Endodermal cell (in vitro differentiated cells): Measurements from ENCODE around the gene DNAH12. TPM values are rescaled to one million over a fixed set of nuclear protein-coding genes. Genes with fewer than 3 reads are reported as not detected.
"Not testable (repeated sequence)": the region's sequence is repeated elsewhere in the genome, so short reads cannot be mapped to it uniquely, and the experiment has no call there.

Experiments used
- DNase-seq: peaks from one replicate; pipeline ENCODE4 v3.0.0-alpha.2; 2017
- H3K27ac ChIP-seq: 2 replicates; pipeline ENCODE4 v1.5.1; 2013; ENCODE audit warnings: mild to moderate bottlenecking, low read depth, low read length, moderate library complexity
- H3K27me3 ChIP-seq: 2 replicates; pipeline ENCODE4 v1.6.1; 2013; ENCODE audit warnings: mild to moderate bottlenecking, low read length, moderate library complexity; ENCODE audit not compliant: insufficient read depth, control insufficient read depth, poor library complexity, severe bottlenecking
- H3K36me3 ChIP-seq: 2 replicates; pipeline ENCODE4 v1.7.0; 2013; ENCODE audit warnings: mild to moderate bottlenecking, low read length, moderate library complexity; ENCODE audit not compliant: control insufficient read depth, insufficient read depth
- H3K4me1 ChIP-seq: one replicate; pipeline ENCODE4 v1.7.0; 2013; ENCODE audit warnings: low read length; ENCODE audit not compliant: control insufficient read depth, insufficient read depth
- H3K4me3 ChIP-seq: 2 replicates; pipeline ENCODE4 v1.5.1; 2013; ENCODE audit warnings: mild to moderate bottlenecking, low read length, moderate library complexity
- H3K9ac ChIP-seq: 2 replicates; pipeline ENCODE4 v1.6.1; 2013; ENCODE audit warnings: mild to moderate bottlenecking, low read length, moderate library complexity; ENCODE audit not compliant: poor library complexity, severe bottlenecking; ENCODE audit errors: extremely low read depth
- H3K9me3 ChIP-seq: 2 replicates; pipeline ENCODE4 v1.6.1; 2013; ENCODE audit warnings: mild to moderate bottlenecking, low read length, moderate library complexity; ENCODE audit not compliant: control insufficient read depth
- H3K27ac Mint-ChIP-seq: 2 replicates; pipeline ENCODE4 v1.8.0; 2020; ENCODE audit warnings: mixed read lengths
- H3K27me3 Mint-ChIP-seq: 2 replicates; pipeline ENCODE4 v1.8.0; 2021; ENCODE audit warnings: mild to moderate bottlenecking, mixed read lengths; ENCODE audit not compliant: insufficient read depth
- H3K36me3 Mint-ChIP-seq: 2 replicates; pipeline ENCODE4 v1.8.0; 2020; ENCODE audit warnings: low read depth, mixed read lengths
- H3K4me1 Mint-ChIP-seq: 2 replicates; pipeline ENCODE4 v1.8.0; 2020; ENCODE audit warnings: mixed read lengths
- H3K4me3 Mint-ChIP-seq: 2 replicates; pipeline ENCODE4 v1.8.0; 2020; ENCODE audit warnings: mild to moderate bottlenecking, moderate library complexity, mixed read lengths
- H3K9me3 Mint-ChIP-seq: 2 replicates; pipeline ENCODE4 v1.8.0; 2020; ENCODE audit warnings: mild to moderate bottlenecking, mixed read lengths
- WGBS, 2 experiments: methylation state at CpG; one replicate each; pipeline versions ENCODE4 v1.1.5 to v1.1.7; 2013; ENCODE audit warnings: missing lambda C conversion rate in 2 of 2, mixed read lengths in 1 of 2; ENCODE audit not compliant: insufficient coverage in 1 of 2, insufficient read length in 1 of 2; 5-methylcytosine and 5-hydroxymethylcytosine counted together
- total RNA-seq, 2 donors: library from RNA; stranded (reverse); fragmentation: NEBNext Ultra II Directional in 1 of 2; extraction: Animal tissue kit (Norgen Biotek cat#: 25700) in 1 of 2; gene quantifications; 2 replicates in 1 of 2; 3 replicates in 1 of 2; pipeline ENCODE4 v1.2.1, GENCODE V29; 2021
- TF ChIP-seq, protein P1 (sequence below): fragments of 200-600 bp; sonication (generic); conservative IDR thresholded peaks from 2 replicates; pipeline ENCODE4 v1.5.0; 2021; ENCODE audit warnings: antibody characterized with exemption, mild to moderate bottlenecking

DNAH12 gene
- total RNA-seq, 2 donors from 2014 or later, result 0.77 to 2.2 TPM

GRCh38 chr3:57383406-57383805 is 160.7 kb downstream of the DNAH12 start:
- Mint-ChIP-seq H3K27ac (peak overlapping the region; percentile 23), H3K9me3 (no peaks in the 10 kb centered on the region)

DNA sequence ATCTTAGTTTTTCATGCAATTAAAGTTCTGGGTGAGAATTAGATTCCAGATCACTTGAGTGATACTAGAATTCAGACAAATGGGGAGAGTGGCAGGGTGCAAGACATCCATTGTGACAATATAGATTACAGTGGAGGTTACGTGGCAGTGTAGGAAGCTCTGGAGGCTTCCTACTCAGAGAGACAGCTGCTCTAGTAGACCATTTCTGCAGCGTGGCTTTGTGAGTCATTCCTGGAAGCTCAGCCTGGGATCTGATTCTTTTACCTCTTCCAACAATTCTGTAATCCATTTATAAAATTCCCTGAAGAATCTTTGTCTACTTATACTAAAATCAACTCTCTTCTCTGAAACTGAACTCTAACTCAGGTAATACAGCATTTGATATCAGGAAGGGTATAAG is 161.2 kb downstream of the DNAH12 start:
- Histone ChIP-seq H3K4me1 (peaks cover 4% of the 10 kb centered on the region), H3K4me3 (no peak overlapping the region), H3K36me3 (no peaks in the 10 kb centered on the region), H3K27ac (no peak overlapping the region), H3K27me3 (no peaks in the 10 kb centered on the region), H3K9me3 (no peaks in the 10 kb centered on the region), H3K9ac (no peak overlapping the region)
- Mint-ChIP-seq H3K9me3 (no peaks in the 10 kb centered on the region), H3K36me3 (no peaks in the 10 kb centered on the region), H3K27me3 (no peaks in the 10 kb centered on the region), H3K4me3 (no peak overlapping the region), H3K4me1 (peaks cover 13% of the 10 kb centered on the region), H3K27ac (peak overlapping the region; percentile 23)
- TF ChIP-seq, protein P1, sequence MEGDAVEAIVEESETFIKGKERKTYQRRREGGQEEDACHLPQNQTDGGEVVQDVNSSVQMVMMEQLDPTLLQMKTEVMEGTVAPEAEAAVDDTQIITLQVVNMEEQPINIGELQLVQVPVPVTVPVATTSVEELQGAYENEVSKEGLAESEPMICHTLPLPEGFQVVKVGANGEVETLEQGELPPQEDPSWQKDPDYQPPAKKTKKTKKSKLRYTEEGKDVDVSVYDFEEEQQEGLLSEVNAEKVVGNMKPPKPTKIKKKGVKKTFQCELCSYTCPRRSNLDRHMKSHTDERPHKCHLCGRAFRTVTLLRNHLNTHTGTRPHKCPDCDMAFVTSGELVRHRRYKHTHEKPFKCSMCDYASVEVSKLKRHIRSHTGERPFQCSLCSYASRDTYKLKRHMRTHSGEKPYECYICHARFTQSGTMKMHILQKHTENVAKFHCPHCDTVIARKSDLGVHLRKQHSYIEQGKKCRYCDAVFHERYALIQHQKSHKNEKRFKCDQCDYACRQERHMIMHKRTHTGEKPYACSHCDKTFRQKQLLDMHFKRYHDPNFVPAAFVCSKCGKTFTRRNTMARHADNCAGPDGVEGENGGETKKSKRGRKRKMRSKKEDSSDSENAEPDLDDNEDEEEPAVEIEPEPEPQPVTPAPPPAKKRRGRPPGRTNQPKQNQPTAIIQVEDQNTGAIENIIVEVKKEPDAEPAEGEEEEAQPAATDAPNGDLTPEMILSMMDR, result no peak
- no peak for DNase-seq
- 72 to 83% methylated on average over 2 of the region's 2 CpGs for WGBS, 2 experiments

More at GRCh38 chr3:57383406-57383805, 160.7 kb downstream of the DNAH12 start:
- Histone ChIP-seq H3K27ac (no peak overlapping the region), H3K9me3 (no peaks in the 10 kb centered on the region), H3K4me1 (peaks cover 4% of the 10 kb centered on the region), H3K27me3 (no peaks in the 10 kb centered on the region), H3K4me3 (no peak overlapping the region), H3K36me3 (no peaks in the 10 kb centered on the region), H3K9ac (no peak overlapping the region)
- Mint-ChIP-seq H3K36me3 (no peaks in the 10 kb centered on the region), H3K4me3 (no peak overlapping the region), H3K4me1 (peaks cover 13% of the 10 kb centered on the region), H3K27me3 (no peaks in the 10 kb centered on the region)
- TF ChIP-seq, protein P1, result no peak
- no peak for DNase-seq
- 75 to 86% methylated on average over 2 of the region's 2 CpGs for WGBS, 2 experiments

DNA sequence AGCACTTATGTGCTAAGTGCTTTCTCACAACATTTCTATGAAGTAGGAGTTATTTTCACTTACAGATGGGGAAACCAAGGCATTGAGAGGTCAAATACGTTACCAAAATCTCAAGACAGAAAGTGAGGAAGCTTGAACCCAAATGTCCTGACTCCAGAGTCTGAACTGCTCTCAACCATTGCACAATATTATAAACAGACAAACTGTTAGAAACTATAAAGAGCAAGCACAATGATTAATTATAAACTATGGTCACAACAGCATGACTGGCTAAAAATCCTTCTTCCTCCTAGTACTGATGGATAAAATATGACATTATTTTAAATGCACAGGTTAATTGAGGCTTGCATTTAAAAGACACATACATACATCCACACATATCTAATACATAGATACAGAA is 173.8 kb downstream of the DNAH12 start:
- Histone ChIP-seq H3K36me3 (no peaks in the 10 kb centered on the region), H3K27ac (no peak overlapping the region), H3K4me1 (no peaks in the 10 kb centered on the region), H3K9me3 (peaks cover 11% of the 10 kb centered on the region), H3K4me3 (no peak overlapping the region), H3K27me3 (no peaks in the 10 kb centered on the region), H3K9ac (no peak overlapping the region)
- TF ChIP-seq, protein P1, result no peak
- Mint-ChIP-seq H3K4me1 (no peaks in the 10 kb centered on the region), H3K4me3 (no peak overlapping the region), H3K9me3 (peaks cover 5% of the 10 kb centered on the region), H3K27ac (no peak overlapping the region), H3K36me3 (no peaks in the 10 kb centered on the region), H3K27me3 (no peaks in the 10 kb centered on the region)
- DNase-seq, result no peak
- 100% methylated on average over 1 of the region's 1 CpG; no CpG with 5 or more reads in 1 of the 2 experiments for WGBS, 2 experiments

DNA sequence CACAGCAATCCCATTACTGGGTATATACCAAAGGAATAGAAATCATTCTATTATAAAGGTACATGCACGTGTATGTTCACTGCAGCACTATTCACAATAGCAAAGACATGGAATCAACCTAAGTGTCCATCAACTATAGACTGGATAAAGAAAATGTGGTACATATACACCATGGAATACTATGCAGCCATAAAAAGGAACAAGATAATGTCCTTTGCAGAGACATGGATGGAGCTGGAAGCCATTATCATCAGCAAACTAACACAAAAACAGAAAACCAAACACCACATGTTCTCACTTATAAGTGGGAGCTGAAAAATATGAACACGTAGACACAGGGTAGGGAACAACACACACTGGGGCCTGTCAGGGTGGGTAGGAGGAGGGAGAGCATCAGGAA is 179.1 kb downstream of the DNAH12 start:
- H3K4me3 Mint-ChIP-seq, H3K9ac ChIP-seq, DNase-seq, H3K36me3 Mint-ChIP-seq, H3K4me1 Mint-ChIP-seq, H3K27ac ChIP-seq, H3K4me3 ChIP-seq, H3K36me3 ChIP-seq, H3K27ac Mint-ChIP-seq, H3K27me3 Mint-ChIP-seq, H3K27me3 ChIP-seq, H3K4me1 ChIP-seq, H3K9me3 ChIP-seq, H3K9me3 Mint-ChIP-seq: not testable (repeated sequence)
- 92% methylated on average over 2 of the region's 2 CpGs; no CpG with 5 or more reads in 1 of the 2 experiments for WGBS, 2 experiments

GRCh38 chr3:57356275-57356674 is 187.9 kb downstream of the DNAH12 start:
- WGBS, 2 experiments, result 87% methylated on average over 1 of the region's 1 CpG; no CpG with 5 or more reads in 1 of the 2 experiments
- not testable (repeated sequence) for H3K4me3 ChIP-seq, H3K27me3 ChIP-seq, H3K9me3 ChIP-seq, H3K9ac ChIP-seq, H3K36me3 Mint-ChIP-seq, H3K4me3 Mint-ChIP-seq, H3K27ac Mint-ChIP-seq, H3K4me1 ChIP-seq, DNase-seq, H3K27me3 Mint-ChIP-seq, H3K9me3 Mint-ChIP-seq, H3K27ac ChIP-seq, H3K4me1 Mint-ChIP-seq, H3K36me3 ChIP-seq
